ENCODE data around the gene TTC21A.
"Not testable (repeated sequence)": the region's sequence is repeated elsewhere in the genome, so short reads cannot be mapped to it uniquely, and the experiment has no call there.

TTC21A gene, protein sequence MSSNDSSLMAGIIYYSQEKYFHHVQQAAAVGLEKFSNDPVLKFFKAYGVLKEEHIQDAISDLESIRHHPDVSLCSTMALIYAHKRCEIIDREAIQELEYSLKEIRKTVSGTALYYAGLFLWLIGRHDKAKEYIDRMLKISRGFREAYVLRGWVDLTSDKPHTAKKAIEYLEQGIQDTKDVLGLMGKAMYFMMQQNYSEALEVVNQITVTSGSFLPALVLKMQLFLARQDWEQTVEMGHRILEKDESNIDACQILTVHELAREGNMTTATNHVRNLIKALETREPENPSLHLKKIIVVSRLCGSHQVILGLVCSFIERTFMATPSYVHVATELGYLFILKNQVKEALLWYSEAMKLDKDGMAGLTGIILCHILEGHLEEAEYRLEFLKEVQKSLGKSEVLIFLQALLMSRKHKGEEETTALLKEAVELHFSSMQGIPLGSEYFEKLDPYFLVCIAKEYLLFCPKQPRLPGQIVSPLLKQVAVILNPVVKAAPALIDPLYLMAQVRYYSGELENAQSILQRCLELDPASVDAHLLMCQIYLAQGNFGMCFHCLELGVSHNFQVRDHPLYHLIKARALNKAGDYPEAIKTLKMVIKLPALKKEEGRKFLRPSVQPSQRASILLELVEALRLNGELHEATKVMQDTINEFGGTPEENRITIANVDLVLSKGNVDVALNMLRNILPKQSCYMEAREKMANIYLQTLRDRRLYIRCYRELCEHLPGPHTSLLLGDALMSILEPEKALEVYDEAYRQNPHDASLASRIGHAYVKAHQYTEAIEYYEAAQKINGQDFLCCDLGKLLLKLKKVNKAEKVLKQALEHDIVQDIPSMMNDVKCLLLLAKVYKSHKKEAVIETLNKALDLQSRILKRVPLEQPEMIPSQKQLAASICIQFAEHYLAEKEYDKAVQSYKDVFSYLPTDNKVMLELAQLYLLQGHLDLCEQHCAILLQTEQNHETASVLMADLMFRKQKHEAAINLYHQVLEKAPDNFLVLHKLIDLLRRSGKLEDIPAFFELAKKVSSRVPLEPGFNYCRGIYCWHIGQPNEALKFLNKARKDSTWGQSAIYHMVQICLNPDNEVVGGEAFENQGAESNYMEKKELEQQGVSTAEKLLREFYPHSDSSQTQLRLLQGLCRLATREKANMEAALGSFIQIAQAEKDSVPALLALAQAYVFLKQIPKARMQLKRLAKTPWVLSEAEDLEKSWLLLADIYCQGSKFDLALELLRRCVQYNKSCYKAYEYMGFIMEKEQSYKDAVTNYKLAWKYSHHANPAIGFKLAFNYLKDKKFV (N-terminal part only)

DNA sequence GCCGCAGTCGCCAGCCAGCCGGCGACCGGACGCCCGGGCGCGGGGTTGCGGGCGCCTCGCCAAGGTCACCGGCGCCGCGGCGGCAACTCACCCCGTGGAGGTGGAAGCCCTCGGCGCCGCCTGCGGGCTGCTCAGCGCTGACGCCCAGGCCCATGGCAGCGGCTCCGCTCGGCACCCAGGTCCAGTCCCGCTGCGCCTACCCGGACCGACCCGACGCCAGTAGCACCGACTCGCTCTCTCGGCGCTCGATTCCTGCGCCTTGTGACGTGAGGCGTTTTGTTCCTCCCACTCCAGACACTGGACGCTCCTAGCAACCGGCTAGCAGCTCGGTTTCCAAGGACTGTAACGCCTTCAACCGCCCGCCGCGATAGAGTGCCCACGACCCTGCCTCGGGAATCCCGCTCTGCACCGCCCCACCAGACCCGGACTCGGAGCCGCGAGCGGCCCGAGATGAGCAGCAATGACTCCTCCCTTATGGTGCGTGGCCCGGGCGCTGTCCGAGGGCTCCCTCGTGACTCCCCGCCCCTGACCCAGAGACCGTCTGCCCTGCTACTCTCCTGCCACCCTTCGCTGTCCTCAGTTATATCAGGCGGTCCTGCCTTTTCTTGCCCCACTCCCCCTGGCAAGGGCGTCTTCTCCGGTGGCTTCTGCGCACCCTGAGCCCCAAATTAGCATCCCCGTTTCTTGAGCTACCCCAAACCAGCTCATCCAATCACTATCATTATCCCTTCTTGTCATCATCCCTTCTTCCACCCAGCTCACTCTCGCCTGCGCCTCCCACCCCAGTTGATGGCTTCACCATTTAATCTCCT, at the start of gene TTC21A, which contains the start of gene GORASP1:
Gene TTC21A (plus strand): TSS at position 293 of the 812 bp plus-strand sequence. CDS start 158 bp downstream, at position 451.
Gene GORASP1 (minus strand): TSS at position 240 of the 812 bp plus-strand sequence. CDS start 86 bp downstream, at position 154.
- DNase-seq = no peak

DNA sequence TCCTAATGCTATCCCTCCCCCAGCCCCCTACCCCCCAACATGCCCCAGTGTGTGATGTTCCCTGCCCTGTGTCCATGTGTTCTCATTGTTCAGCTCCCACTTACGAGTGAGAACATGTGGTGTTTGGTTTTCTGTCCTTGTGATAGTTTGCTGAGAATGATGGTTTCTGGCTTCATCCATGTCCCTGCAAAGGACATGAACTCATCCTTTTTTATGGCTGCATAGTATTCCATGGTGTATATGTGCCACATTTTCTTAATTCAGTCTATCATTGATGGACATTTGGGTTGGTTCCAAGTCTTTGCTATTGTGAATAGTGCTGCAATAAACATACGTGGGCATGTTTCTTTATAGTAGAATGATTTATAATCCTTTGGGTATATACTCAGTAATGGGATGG, 46.3 kb upstream of the TTC21A start:
- not testable (repeated sequence) for DNase-seq

DNA sequence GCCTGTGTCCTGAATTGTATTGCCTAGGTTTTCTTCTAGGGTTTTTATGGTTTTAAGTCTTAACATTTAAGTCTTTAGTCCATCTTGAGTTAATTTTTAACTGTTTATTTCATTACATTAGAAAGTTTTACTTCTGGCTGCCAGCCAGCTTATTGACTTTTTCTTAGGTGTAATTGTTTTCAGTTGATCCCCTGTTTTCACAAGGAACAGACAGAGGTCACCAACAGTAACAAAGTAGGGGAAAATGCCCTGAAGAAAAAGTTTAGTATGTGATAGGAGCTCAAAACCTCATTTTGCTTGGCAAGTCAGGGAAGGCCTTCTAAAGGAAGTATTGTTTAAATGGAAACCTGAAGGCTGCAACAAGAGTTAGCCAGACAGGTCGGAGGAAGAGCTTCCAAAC, 45.3 kb upstream of the TTC21A start:
- no peak for DNase-seq

DNA sequence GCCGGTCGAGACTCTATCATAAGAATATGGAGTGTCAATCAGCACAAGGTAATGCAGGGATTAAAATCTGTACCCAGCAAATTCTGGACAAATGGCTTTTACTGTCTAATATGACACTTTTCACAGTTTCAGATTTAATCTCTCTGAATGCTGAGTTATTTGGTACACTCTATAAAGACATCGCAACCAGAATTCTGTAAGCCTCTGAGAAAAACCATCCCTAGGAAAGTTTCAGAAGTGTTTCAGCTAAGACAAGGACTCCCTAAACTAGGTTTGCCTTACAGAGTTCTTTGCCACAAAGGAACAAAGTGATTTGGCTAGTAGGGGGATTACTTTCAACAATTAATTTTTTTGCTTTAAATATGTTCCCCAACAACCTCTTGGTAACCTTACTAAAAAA, 44.3 kb upstream of the TTC21A start:
- DNase-seq = no peak

DNA sequence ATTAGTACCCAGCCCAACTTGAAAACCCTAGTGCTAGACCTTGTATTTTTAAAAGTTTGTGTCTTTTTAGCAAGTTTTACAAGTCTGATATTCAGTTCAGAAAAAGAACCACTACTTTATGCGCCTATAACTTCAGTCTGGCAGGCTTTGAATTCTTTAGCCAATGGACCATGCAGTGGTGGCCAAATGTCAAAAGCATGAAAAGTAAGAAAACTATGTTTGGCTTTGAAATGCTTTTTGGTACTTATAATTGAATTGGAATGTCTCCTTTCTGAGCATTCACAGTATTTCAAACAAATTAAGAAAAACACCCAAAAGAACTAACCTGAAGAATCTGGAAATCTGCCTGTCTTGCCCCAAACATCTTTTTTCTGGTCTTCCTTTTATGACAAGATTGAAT, 42.8 kb upstream of the TTC21A start:
- DNase-seq = no peak

DNA sequence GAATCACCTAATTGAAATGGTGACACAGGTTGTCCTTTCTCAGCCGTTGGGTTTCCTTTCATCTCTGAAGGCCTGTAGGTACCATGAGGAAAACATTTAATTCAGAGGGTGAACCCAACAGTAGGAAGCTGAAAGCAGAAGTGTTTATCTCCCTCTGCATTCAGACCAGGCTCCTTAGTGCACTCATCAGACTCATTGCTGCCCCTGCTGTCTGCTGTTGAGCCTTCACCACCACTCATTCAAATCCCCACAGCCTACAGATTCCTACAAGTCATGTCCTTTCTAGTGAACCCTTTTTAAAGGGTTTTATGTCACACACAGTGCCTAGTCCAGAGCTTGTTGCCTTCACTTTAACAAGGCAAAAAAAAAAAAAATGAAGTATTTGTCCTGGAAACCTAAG, 42.3 kb upstream of the TTC21A start:
- DNase-seq = no peak

DNA sequence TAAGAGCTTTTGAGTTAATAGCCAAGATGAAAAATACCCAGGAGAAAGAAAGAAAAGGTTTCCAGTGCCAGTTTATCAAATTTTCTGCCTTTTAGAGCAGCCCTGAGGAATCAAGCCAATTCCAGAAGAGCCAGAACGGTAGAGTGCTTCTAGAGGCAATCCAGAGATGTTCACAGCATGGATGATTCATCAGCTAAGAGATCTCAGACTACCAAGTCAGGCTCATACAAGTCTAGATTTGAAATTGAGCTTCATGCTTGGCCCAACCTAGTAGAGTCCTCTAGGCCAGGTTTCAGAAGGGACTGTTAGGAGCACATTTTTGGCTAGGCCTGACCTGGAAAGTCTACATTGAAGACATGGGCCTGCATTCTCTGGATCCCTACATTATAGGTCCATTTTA, 40.2 kb upstream of the TTC21A start:
- DNase-seq = no peak

DNA sequence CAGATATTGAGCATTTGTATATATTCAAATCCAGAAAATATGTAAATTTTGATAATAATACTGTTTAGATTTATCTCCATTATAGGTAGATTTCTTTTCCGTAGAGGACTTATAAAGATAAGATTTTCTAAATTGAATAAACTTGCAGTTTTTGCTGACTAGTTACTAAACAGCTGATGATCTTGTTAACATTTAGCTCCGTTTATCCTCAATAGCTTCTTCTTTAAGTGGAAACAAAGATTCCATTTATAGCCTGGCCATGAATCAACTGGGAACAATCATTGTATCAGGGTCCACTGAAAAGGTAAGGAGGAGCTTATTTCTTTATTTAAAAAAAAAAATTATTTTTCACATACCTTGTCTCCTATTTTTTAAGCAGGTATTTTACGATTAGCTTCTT, 38.9 kb upstream of the TTC21A start:
- DNase-seq = no peak

DNA sequence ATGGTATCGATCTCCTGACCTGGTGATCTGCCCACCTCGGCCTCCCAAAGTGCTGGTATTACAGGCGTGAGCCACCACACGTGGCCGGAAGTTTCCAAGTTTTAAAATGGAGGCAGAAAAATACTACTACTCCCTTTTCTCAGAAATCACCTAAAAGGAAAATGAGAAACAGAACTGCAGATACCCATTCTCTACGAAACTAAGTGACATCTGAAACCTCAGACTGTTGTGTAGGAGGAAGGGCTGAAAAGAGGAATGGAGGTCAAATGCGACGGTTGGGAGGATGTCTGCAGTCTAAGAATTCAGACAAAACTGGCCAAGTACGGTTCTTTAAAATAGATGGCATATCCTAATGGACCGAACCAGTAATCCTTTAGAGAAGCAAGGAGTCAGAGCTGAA, 31.6 kb upstream of the TTC21A start:
- no peak for DNase-seq

DNA sequence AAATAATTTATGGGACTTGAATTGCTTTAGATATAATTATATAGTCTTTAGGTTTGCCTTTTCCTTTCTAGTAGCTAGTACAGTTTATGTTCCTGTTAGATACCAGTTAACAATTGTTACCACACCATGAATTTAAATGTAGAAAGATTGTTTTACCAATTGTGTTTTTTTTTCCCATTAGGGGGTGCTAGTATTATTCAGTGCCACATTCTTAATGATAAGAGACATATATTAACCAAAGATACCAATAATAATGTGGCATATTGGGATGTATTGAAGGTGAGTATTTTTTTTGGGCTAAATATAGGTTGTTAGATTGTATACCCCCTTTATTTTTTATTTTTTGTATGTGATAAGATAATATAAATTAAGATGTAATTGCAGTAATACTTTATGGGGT, 27.9 kb upstream of the TTC21A start:
- no peak for DNase-seq

DNA sequence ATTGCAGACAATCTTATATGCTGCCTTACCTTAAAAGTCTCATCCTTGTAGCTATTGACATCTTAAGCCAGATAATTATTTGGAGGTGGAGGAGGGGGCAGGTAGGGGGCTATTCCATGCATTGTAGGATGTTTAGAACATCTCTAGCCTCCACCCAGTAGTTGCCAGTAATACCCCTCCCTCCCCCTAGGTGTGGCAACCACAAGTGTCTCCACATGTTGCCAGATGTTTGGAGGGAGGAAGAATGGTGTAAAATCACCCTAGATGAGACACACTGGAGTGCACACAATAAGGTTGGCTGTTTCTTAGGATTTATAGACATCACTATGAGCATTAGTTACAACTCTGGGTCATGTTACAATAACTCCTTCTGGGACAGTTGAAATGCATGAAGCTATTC, 27.5 kb upstream of the TTC21A start:
- no peak for DNase-seq

DNA sequence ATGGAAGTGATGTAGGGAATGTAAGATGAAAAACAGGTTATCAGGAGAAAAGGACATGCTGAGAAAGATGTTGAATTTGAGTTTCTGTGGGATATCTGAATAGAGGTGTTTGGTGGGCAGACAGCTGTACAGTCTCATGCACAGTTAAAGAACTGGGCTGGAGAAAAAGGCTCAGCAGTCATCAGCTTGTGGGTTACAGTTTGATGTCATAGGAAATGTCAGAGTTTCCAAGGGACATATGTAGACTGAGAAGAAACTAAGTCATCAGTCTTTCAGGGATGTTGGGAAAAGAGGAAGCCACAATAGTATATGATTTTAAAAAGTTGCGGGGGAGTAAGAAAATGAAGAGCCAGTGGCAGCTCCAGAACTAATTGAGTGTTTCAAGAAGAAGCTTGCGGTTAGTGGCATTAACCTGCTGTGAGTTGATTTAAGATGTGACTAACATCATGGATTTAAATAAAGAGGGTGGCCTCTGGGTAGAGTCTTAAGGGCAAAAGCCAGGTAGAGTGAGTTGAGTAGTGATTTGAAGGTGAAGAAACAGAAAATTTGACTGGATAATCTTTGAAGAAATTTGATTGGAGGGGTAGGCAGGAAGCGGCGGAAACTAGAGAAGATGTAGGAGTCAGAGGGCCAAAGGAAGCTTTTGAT, 24.7 kb upstream of the TTC21A start:
- no peak for DNase-seq

DNA sequence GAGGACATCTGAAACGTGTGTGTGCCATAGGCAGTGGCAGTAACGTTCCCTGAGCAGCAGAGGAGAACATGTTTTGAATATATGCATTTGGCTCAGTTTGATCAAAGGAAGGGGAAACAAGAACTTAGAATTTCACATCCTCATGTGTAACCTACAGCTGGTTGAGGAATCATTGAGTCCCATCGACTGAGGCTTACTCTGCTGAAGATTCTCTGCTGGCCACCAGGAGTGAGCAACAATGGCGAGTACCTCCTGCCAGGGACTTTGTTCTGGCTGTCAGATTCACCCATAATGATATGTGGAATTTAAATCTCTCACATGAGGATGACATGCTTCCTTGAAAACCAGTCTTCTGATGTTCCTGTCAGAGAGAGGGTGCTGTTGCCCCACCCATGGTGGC, 21.3 kb upstream of the TTC21A start:
- no peak for DNase-seq

DNA sequence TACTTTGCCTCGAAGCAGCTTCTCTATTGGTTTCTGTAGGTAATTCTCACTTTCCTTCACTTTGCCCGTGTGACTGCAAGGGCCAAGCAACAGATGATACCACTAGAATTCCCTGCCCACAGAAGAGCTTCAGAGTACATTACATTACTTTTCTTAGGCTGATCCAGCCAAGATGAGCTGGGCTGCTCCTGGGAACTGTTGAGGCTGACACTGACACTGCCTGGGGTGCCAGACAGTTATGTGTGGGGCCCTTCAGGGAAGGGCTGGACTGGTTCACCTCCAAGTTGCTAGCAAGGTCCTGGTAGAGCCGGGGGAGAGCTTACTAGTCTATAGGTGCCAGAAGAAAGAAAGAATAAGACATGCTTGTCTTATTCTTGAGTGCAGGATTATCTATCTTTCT, 19.0 kb upstream of the TTC21A start:
- DNase-seq = no peak

DNA sequence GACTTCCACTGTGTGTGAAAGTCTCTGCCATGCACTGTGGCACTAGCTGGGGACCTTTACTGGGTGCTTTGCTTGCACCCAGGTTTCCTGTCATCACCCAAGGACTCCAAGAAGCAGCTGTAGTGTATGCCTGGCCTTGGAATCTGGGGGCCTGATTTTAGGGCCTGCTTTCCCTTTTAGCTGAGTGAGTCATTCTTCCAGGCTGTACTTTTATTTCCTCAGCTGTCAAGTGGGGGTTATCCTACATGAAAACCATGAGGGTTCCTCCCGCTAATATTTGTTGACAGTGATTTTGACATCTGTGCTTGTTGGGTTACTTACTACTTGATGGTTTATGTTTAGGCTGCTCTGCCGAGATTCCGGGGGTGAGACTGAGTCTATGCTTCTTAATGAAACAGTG, 18.6 kb upstream of the TTC21A start:
- no peak for DNase-seq

DNA sequence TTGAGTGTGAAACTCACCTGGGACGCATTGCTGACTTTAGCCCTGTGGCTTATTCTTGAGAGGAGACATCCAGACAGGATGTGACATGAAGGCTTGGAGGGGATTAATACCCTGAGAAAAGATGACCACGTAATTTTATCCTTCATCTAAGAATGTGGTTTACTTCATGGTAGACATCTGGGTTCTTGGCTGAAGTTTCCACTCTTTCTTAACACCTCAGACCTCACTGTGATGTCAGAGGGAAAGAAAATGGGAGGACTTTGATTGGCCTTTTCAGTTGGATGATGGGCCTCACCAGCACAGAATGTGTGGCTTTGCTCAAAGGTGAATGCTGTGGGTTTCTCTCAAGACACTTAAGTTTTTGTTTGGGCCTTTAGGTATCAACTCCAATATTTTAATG, 16.6 kb upstream of the TTC21A start:
- DNase-seq = no peak

DNA sequence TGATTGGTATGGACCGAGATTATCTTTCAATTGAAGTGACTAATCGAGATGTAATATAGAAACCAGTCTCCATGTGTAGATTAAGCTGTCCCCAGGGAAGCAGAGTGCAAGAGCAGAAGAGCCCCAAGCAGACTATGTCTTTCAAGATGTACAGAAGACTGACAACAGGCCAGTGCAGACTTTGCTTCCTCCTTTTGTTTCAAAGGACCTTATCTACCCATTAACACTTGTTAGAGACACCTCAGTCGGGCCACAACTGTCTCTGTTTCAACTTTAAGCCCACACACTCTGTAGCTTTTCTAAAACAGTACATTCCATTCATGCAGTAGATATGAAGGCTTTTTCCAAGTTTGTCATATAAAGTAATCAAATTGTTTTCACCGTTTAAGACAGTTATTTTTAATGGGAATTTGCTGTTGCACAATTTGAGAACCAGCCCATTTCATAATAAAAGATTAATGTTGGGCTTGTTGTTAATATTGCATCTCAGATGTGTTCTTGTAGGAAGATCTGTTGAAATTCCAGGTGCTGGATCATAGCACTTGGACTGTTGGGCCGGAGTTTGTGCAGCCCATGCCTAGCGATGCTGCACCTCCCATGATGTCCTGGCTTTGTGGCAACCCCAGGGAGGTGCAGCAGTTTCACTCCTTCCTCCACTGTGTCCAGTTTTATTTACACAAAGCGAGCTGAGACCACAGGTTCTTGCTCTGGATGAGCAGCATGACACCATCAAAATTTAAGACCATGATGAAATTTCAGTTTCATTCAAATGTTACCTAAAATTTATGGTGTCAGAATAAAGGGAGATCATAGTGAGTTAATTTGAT, 12.4 kb upstream of the TTC21A start:
- no peak for DNase-seq

DNA sequence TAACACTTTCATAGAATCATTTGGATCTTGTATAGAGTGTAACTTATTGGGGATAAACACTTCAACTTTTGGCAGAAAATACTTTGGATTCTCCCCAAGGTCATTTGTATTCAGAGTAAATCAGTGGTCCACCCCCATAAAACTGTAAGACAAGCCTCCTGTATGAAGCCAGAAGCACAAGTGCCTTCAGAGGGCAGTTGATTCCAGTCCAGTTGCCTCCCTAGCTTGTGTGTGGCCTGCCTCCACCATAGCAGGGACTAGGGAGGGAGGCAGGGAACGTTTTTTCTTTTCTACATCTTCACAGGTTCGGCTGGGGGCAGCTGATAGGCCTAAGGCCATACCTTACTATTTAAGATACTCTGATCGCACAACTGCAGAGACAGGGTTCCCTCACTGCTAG, 11.7 kb upstream of the TTC21A start:
- no peak for DNase-seq

DNA sequence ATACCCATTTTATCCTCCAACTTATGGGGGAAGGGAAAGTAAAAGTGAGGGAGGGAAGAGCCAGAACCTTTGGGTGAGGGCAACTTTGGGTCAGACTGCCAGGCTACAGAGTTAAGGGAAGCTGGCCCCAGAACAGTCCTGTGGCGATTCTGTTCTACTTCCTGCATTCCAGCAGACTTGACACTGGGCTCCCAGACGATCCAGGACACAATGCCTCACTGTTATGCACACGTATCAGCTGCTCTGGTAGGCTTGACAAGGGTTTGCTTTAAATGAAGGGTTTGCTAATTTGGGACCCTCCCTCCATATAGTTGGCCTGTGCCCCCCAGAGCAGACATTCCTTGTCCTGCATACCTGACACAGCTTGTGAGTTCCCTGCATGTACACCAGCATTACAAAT, 10.7 kb upstream of the TTC21A start:
- no peak for DNase-seq

DNA sequence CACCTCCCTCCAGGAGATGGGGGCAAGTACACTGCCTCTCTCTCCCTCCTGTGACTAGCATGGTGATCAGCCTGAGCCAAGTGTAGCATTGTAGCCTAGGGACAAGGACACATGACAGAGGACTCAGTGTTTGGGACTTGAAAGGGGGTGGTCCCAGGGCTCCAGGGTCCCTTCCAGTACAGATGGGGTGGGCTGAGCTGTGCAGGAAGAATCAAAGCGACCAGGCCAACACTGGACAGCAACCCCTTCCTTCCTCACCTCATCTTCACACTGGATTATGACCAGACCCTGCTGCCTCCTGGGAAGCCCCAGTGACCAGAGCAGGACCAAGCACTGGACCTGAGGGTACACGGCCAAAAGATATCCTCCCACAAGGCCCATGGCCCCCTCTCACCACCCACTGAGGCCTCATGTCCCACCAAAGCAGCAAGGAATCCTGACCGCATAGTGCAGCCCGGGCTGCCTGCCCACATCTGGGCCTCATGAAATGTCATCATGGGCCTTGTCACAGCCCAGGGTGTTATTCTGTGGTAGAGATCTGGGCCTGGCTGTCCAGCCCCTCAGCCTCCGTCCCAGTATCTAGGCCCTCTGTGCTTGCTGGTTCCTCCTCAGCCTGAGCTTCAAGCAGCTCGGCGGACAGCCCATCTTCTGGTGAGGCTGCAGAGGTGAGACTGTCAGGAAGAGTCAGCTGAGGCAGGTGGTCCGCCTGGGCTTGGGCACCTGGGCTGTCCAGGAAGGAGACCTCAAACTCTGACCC, 9.6 kb upstream of the TTC21A start:
- peak; percentile 30 for DNase-seq

All from activated CD8-positive, alpha-beta memory T cell treated with anti-CD3 and anti-CD28 coated beads, Interleukin-2, amount 50 U/mL, for 48 hours (primary cell).